GM12801 (cell line): ENCODE results near the gene ECD.

Source experiments
- CTCF ChIP-seq: IDR thresholded peaks from one replicate; pipeline ENCODE4 v1.5.1; 2011; ENCODE audit warnings: control low read depth; ENCODE audit not compliant: insufficient read length; ENCODE audit errors: extremely low read depth

Gene ECD

GRCh38 chr10:73131913-73132686 lies 35.7 kb downstream of the ECD start:
- TF ChIP-seq CTCF: no peak

DNA sequence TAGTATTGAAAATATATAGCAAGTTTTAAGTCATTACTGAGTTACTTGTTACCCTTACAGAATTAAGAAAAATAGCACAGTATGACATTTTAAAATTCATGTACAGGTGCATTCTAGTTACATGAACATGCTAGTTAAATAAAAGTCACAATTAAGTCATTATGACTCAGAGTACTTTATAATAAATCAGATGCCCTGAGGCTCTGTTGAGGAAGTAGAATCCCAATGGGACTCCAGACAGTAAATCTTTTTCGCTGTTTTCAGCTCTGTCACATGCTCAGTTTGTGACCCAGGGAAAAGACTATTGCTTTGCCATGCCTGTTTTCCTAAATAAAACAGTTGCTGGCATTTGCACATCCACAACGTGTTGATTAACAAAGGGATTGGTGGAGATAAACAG lies 36.5 kb downstream of the ECD start:
- TF ChIP-seq CTCF: no peak

- no peak for TF ChIP-seq CTCF
Observed at GRCh38 chr10:73126343-73126742, 41.5 kb downstream of the ECD start.

DNA sequence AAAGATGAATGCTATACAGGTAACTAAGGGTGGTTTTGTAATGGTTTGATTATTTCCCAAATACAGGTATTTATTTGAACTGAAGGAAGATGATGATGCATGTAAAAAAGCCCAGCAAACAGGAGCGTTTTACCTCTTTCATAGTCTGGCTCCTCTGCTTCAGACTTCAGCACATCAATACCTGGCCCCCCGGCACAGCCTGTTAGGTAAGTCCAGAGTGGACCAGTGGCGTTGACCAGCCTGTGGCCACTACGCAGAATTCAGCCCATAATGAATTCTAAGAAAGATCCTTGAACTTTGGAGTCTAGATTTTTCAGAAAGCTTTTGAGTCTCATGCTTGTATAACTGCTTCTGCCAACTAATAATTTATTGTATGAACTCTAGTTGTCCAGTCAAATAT lies 47.9 kb downstream of the ECD start:
- TF ChIP-seq CTCF: no peak

- no peak for TF ChIP-seq CTCF
Observed at GRCh38 chr10:73119457-73119856, 48.4 kb downstream of the ECD start.

DNA sequence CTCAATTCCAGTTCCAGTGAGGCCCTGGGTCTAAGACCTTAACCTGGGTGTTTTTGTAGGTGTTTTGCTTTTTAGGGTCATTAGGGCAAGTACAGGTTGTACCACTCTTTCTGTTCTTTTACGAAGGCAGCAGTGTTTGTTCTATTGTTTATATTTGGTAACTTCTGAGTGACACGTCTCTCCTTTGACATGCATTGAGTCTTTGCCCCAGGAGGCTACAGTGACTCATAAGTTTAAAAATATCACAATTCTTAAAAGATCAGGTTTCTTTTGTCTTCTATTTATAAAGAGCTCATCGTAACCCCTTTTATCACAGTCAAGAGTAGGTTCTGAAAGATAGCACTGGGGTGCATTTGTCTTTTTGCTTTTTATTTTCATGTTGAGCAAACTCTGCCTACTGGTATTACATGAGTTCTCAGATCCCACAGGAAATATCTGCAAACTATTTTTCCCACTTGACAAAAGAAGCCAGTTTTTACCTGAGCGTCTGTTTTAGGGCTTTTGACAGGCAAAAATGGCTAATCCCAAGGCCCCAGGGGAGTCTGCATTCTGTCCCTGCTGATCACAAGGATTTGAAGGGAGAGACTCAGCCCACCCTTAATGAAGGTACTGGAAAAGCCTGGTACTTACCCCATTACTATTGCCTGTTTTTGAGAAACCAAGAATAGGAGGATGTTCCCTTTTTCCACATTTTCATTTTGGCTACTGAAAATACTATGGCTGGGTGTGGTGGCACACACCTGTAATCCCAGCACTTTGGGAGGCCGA lies 49.6 kb downstream of the ECD start:
- no peak for TF ChIP-seq CTCF

DNA sequence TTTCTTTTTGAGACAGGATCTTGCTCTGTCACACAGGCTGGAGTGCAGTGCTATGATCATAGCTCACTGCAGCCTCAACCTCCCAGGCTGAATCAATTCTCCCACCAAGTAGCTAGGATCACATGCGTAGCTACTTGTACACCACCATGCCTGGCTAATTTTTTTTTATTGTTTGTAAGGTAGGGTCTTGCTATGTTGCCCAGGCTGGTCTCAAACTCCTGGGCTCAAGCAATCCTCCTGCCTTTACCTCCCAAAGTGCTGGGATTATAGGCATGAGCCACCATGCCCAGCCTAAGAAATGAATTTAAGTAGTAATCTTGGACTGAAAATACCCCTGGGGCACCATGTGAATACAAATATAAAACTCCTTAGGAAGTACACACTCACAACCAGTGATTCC lies 51.8 kb downstream of the ECD start:
- no peak for TF ChIP-seq CTCF
